NT2/D1 (cell line): ENCODE results near the gene FAM120AOS.

ENCODE experiments used
- SUZ12 ChIP-seq: IDR thresholded peaks from 2 replicates; pipeline ENCODE4 v1.6.1; 2011; ENCODE audit not compliant: insufficient read length, insufficient read depth; ENCODE audit errors: extremely low read depth
- YY1 ChIP-seq: IDR thresholded peaks from 2 replicates; pipeline ENCODE4 v1.6.1; 2011; ENCODE audit not compliant: insufficient read length, insufficient read depth
- ZNF274 ChIP-seq: IDR thresholded peaks from 2 replicates; pipeline ENCODE4 v1.6.1; 2011; ENCODE audit warnings: mild to moderate bottlenecking, low read depth, low read length

GRCh38 chr9:93475856-93476255 is 22.5 kb upstream of the FAM120AOS start:
- TF ChIP-seq ZNF274 (no peak), YY1 (no peak), SUZ12 (no peak)
